GM23338 (cell line): ENCODE results near the gene ASAP2. TPM values are rescaled to one million over a fixed set of nuclear protein-coding genes. Genes with fewer than 3 reads are reported as not detected.

Experiments
- ATAC-seq: fragments of 200-7000 bp; cut with Tn5 transposase; 3 replicates; pipeline ENCODE4 v1.9.1; 2020
- DNase-seq: peaks from one replicate; pipeline ENCODE4 v3.0.0-alpha.2; 2015; ENCODE audit warnings: low spot score
- H2AFZ ChIP-seq: fragments of 200-600 bp; sonication (generic); 2 replicates; pipeline ENCODE4 v1.8.0; 2016; ENCODE audit warnings: antibody characterized with exemption, mild to moderate bottlenecking, moderate library complexity
- H3F3A ChIP-seq: fragments of 200-600 bp; sonication (generic); replicated peaks from 2 replicates; pipeline ENCODE4 v1.8.0; 2017; ENCODE audit warnings: antibody characterized with exemption, mixed run types, low read depth
- H3K27ac ChIP-seq: fragments of 200-600 bp; sonication (generic); 2 replicates; pipeline ENCODE4 v1.6.1; 2016; ENCODE audit warnings: low read depth
- H3K27me3 ChIP-seq: fragments of 200-600 bp; sonication (generic); 2 replicates; pipeline ENCODE4 v1.8.0; 2016; ENCODE audit warnings: mild to moderate bottlenecking, mixed run types, moderate library complexity; ENCODE audit not compliant: insufficient read depth
- H3K36me3 ChIP-seq: fragments of 200-600 bp; sonication (generic); 2 replicates; pipeline ENCODE4 v1.8.0; 2016; ENCODE audit warnings: mild to moderate bottlenecking; ENCODE audit not compliant: insufficient read depth
- H3K4me1 ChIP-seq: fragments of 200-600 bp; sonication (generic); 2 replicates; pipeline ENCODE4 v1.8.0; 2016; ENCODE audit warnings: mild to moderate bottlenecking, moderate library complexity; ENCODE audit not compliant: insufficient read depth
- H3K4me2 ChIP-seq: fragments of 200-600 bp; sonication (generic); 2 replicates; pipeline ENCODE4 v1.7.1; 2017; ENCODE audit warnings: mixed run types
- H3K4me3 ChIP-seq: fragments of 200-600 bp; sonication (generic); 2 replicates; pipeline ENCODE4 v1.6.1; 2016; ENCODE audit warnings: mixed run types
- H3K79me2 ChIP-seq: fragments of 200-600 bp; sonication (generic); replicated peaks from 2 replicates; pipeline ENCODE4 v1.8.0; 2017; ENCODE audit warnings: mild to moderate bottlenecking; ENCODE audit not compliant: insufficient read depth
- H3K9me2 ChIP-seq: fragments of 200-600 bp; sonication (generic); 2 replicates; pipeline ENCODE4 v1.8.0; 2017; ENCODE audit not compliant: insufficient read depth
- H4K20me1 ChIP-seq: fragments of 200-600 bp; sonication (generic); replicated peaks from 2 replicates; pipeline ENCODE4 v1.8.0; 2017; ENCODE audit warnings: mild to moderate bottlenecking; ENCODE audit not compliant: insufficient read depth
- H3K27ac Mint-ChIP-seq: 2 replicates; pipeline ENCODE4 v1.8.0; 2020; ENCODE audit warnings: inconsistent platforms, mild to moderate bottlenecking, moderate library complexity, mixed read lengths
- H3K27me3 Mint-ChIP-seq: 3 replicates; pipeline ENCODE4 v1.8.0; 2022; ENCODE audit warnings: low read depth, mild to moderate bottlenecking, moderate library complexity, mixed read lengths, inconsistent platforms; ENCODE audit not compliant: insufficient read depth, poor library complexity
- H3K36me3 Mint-ChIP-seq: 3 replicates; pipeline ENCODE4 v1.8.0; 2021; ENCODE audit warnings: low read depth, mild to moderate bottlenecking, inconsistent platforms, moderate library complexity, mixed read lengths
- H3K4me1 Mint-ChIP-seq: 3 replicates; pipeline ENCODE4 v1.8.0; 2020; ENCODE audit warnings: mild to moderate bottlenecking, inconsistent platforms, mixed read lengths
- H3K4me3 Mint-ChIP-seq: 3 replicates; pipeline ENCODE4 v1.8.0; 2021; ENCODE audit warnings: moderate library complexity, mild to moderate bottlenecking, inconsistent platforms, mixed read lengths
- H3K9me3 Mint-ChIP-seq: 3 replicates; pipeline ENCODE4 v1.8.0; 2020; ENCODE audit warnings: moderate library complexity, mild to moderate bottlenecking, inconsistent platforms, mixed read lengths
- CREB1 ChIP-seq: fragments of 250-450 bp; sonication (Bioruptor Pico); IDR thresholded peaks from 2 replicates; pipeline ENCODE4 v1.5.0; 2020; ENCODE audit warnings: low read depth, mild to moderate bottlenecking, moderate library complexity
- ETS1 ChIP-seq: IDR thresholded peaks from 2 replicates; pipeline ENCODE4 v1.6.1; 2016; ENCODE audit warnings: antibody characterized with exemption
- EZH2 ChIP-seq: fragments of 200-600 bp; sonication (generic); IDR thresholded peaks from one replicate; pipeline ENCODE4 v1.8.0; 2017; ENCODE audit warnings: antibody characterized with exemption, mild to moderate bottlenecking, low read depth; ENCODE audit not compliant: unreplicated experiment
- EZH2phosphoT487 ChIP-seq: fragments of 200-600 bp; sonication (generic); IDR thresholded peaks from one replicate; pipeline ENCODE4 v1.8.1; 2018; ENCODE audit warnings: antibody characterized with exemption; ENCODE audit not compliant: unreplicated experiment
- JUNB ChIP-seq: IDR thresholded peaks from one replicate; pipeline ENCODE4 v1.6.1; 2016; ENCODE audit warnings: antibody characterized with exemption; ENCODE audit not compliant: unreplicated experiment
- NANOG ChIP-seq: IDR thresholded peaks from 2 replicates; pipeline ENCODE4 v1.6.1; 2016; ENCODE audit warnings: antibody characterized with exemption, borderline replicate concordance
- POLR2AphosphoS5 ChIP-seq: IDR thresholded peaks from 2 replicates; pipeline ENCODE4 v1.6.1; 2016; ENCODE audit warnings: antibody characterized with exemption, low read depth
- STAT1 ChIP-seq: IDR thresholded peaks from one replicate; pipeline ENCODE4 v1.6.1; 2016; ENCODE audit warnings: antibody characterized with exemption; ENCODE audit not compliant: unreplicated experiment
- ZNF114 ChIP-seq: fragments of 250-450 bp; sonication (Bioruptor Pico); IDR thresholded peaks from 2 replicates; pipeline ENCODE4 v1.5.0; 2020; ENCODE audit warnings: mild to moderate bottlenecking, moderate library complexity
- ZNF331 ChIP-seq: fragments of 250-450 bp; sonication (Bioruptor Pico); IDR thresholded peaks from 2 replicates; pipeline ENCODE4 v1.5.0; 2020; ENCODE audit warnings: low read depth, mild to moderate bottlenecking, moderate library complexity
- ZNF462 ChIP-seq: fragments of 250-450 bp; sonication (Bioruptor Pico); IDR thresholded peaks from 2 replicates; pipeline ENCODE4 v1.5.0; 2020; ENCODE audit warnings: mild to moderate bottlenecking, moderate library complexity
- polyA plus RNA-seq: library from polyadenylated mRNA; unstranded; fragments of >200 nt; fragmentation: Nextera tagmentation; extraction: Ambion mirVana; gene quantifications from 2 replicates; pipeline ENCODE4 v1.2.1, GENCODE V29; 2016
- total RNA-seq: library from RNA; depleted of rRNA; stranded (reverse); fragments of >200 nt; shearing (Covaris generic); gene quantifications from 2 replicates; pipeline ENCODE4 v1.2.3, GENCODE V29; 2014
- TF ChIP-seq, protein P1 (sequence below): IDR thresholded peaks from one replicate; pipeline ENCODE4 v1.6.1; 2018; ENCODE audit warnings: antibody characterized with exemption; ENCODE audit not compliant: unreplicated experiment
- TF ChIP-seq, protein P2 (sequence below), 2 experiments: fragments of 200-600 bp in 1 of 2; sonication (generic) in 1 of 2; conservative IDR thresholded peaks; 2 replicates each; pipeline versions ENCODE4 v1.5.1 to v1.6.1; 2016 to 2017; ENCODE audit warnings: antibody characterized with exemption in 2 of 2, low read depth in 2 of 2, mild to moderate bottlenecking in 2 of 2, moderate library complexity in 1 of 2

The ASAP2 gene
- total and polyA plus RNA-seq, 2 experiments from 2014 or later: 2.6 to 15.6 TPM

DNA sequence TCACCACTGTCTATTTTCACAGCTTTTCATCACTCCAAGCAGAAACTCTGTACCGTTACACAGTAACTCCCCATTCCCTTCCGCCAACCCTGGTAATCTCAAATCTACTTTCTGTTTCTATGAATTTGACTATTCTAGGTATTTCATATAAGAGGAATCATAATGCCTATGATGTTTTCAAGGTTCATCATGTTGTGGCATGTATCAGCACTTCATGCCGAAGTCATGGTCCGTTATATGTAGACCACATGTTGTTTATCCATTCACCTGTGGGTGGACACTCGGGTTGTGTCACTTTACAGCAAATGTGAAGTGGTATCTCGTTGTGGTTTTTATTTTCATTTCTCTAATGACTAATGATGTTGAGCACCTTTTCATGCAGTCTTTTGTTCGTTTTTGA is 238.5 kb downstream of the ASAP2 start:
- peaks cover 65% of the 10 kb centered on the region for H3K36me3 Mint-ChIP-seq
- Histone ChIP-seq H3K27me3 (no peaks in the 10 kb centered on the region), H3K4me2 (no peak overlapping the region), H3F3A (no peaks in the 10 kb centered on the region), H3K36me3 (peaks cover 43% of the 10 kb centered on the region), H3K4me3 (no peak overlapping the region), H3K9me2 (no peaks in the 10 kb centered on the region), H3K27ac (no peak overlapping the region), H3K79me2 (no peaks in the 10 kb centered on the region), H4K20me1 (no peaks in the 10 kb centered on the region; the same call in none of the 2 replicates), H3K4me1 (no peaks in the 10 kb centered on the region), H2AFZ (no peak overlapping the region)
- no peaks in the 10 kb centered on the region for H3K4me1 Mint-ChIP-seq
- H3K27me3 Mint-ChIP-seq: no peaks in the 10 kb centered on the region
- ATAC-seq (no peak), DNase-seq (no peak)
- no peaks in the 10 kb centered on the region for H3K9me3 Mint-ChIP-seq
- no peak overlapping the region for H3K4me3 Mint-ChIP-seq
- TF ChIP-seq, protein P1, sequence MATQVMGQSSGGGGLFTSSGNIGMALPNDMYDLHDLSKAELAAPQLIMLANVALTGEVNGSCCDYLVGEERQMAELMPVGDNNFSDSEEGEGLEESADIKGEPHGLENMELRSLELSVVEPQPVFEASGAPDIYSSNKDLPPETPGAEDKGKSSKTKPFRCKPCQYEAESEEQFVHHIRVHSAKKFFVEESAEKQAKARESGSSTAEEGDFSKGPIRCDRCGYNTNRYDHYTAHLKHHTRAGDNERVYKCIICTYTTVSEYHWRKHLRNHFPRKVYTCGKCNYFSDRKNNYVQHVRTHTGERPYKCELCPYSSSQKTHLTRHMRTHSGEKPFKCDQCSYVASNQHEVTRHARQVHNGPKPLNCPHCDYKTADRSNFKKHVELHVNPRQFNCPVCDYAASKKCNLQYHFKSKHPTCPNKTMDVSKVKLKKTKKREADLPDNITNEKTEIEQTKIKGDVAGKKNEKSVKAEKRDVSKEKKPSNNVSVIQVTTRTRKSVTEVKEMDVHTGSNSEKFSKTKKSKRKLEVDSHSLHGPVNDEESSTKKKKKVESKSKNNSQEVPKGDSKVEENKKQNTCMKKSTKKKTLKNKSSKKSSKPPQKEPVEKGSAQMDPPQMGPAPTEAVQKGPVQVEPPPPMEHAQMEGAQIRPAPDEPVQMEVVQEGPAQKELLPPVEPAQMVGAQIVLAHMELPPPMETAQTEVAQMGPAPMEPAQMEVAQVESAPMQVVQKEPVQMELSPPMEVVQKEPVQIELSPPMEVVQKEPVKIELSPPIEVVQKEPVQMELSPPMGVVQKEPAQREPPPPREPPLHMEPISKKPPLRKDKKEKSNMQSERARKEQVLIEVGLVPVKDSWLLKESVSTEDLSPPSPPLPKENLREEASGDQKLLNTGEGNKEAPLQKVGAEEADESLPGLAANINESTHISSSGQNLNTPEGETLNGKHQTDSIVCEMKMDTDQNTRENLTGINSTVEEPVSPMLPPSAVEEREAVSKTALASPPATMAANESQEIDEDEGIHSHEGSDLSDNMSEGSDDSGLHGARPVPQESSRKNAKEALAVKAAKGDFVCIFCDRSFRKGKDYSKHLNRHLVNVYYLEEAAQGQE: no peak
- TF ChIP-seq NANOG (no peak), ETS1 (no peak), JUNB (no peak), EZH2 (no peak), ZNF462 (CRISPR knock-in tag) (no peak), CREB1 (CRISPR knock-in tag) (no peak), STAT1 (no peak), POLR2AphosphoS5 (no peak), ZNF331 (CRISPR knock-in tag) (no peak), ZNF114 (CRISPR knock-in tag) (no peak), EZH2phosphoT487 (no peak)
- TF ChIP-seq, protein P2, sequence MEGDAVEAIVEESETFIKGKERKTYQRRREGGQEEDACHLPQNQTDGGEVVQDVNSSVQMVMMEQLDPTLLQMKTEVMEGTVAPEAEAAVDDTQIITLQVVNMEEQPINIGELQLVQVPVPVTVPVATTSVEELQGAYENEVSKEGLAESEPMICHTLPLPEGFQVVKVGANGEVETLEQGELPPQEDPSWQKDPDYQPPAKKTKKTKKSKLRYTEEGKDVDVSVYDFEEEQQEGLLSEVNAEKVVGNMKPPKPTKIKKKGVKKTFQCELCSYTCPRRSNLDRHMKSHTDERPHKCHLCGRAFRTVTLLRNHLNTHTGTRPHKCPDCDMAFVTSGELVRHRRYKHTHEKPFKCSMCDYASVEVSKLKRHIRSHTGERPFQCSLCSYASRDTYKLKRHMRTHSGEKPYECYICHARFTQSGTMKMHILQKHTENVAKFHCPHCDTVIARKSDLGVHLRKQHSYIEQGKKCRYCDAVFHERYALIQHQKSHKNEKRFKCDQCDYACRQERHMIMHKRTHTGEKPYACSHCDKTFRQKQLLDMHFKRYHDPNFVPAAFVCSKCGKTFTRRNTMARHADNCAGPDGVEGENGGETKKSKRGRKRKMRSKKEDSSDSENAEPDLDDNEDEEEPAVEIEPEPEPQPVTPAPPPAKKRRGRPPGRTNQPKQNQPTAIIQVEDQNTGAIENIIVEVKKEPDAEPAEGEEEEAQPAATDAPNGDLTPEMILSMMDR (conservative IDR thresholded peaks at IDR 0.05; ENCODE audit: low read depth in 2 of 2): no peak
- no peak overlapping the region for H3K27ac Mint-ChIP-seq
